Measurements from ENCODE around the gene GMEB1. TPM values are rescaled to one million over a fixed set of nuclear protein-coding genes. Genes with fewer than 3 reads are reported as not detected.
"Not testable (repeated sequence)": the region's sequence is repeated elsewhere in the genome, so short reads cannot be mapped to it uniquely, and the experiment has no call there.

Gene GMEB1
- total RNA-seq, 2 experiments from 2014 or later: 25.3 to 26.6 TPM

GRCh38 chr1:28718586-28719331, 50.2 kb downstream of the GMEB1 start:
- no peak for DNase-seq
- Mint-ChIP-seq H3K9me3 (no peaks in the 10 kb centered on the region), H3K36me3 (peaks cover 9% of the 10 kb centered on the region), H3K27me3 (no peaks in the 10 kb centered on the region), H3K4me1 (no peaks in the 10 kb centered on the region), H3K27ac (peak overlapping the region; percentile 9), H3K4me3 (no peak overlapping the region)

- DNase-seq: no peak
- H3K4me3 Mint-ChIP-seq: no peak overlapping the region
- no peaks in the 10 kb centered on the region for H3K27me3 Mint-ChIP-seq
- H3K9me3 Mint-ChIP-seq: no peaks in the 10 kb centered on the region
- H3K27ac Mint-ChIP-seq: peak overlapping the region; percentile 9
- H3K36me3 Mint-ChIP-seq: peaks cover 7% of the 10 kb centered on the region
- H3K4me1 Mint-ChIP-seq: no peaks in the 10 kb centered on the region
Observed at GRCh38 chr1:28719332-28719619, 50.7 kb downstream of the GMEB1 start.

GRCh38 chr1:28720376-28720775, 51.8 kb downstream of the GMEB1 start:
- no peak for DNase-seq
- Mint-ChIP-seq H3K36me3 (no peaks in the 10 kb centered on the region), H3K27ac (no peak overlapping the region), H3K27me3 (no peaks in the 10 kb centered on the region), H3K4me3 (no peak overlapping the region), H3K4me1 (no peaks in the 10 kb centered on the region), H3K9me3 (no peaks in the 10 kb centered on the region)

- not testable (repeated sequence) for H3K27me3 Mint-ChIP-seq, H3K4me1 Mint-ChIP-seq, DNase-seq, H3K36me3 Mint-ChIP-seq, H3K9me3 Mint-ChIP-seq, H3K27ac Mint-ChIP-seq, H3K4me3 Mint-ChIP-seq
Observed at GRCh38 chr1:28721927-28722326, 53.3 kb downstream of the GMEB1 start.

GRCh38 chr1:28725365-28725764, 56.8 kb downstream of the GMEB1 start:
- H3K4me3 Mint-ChIP-seq, H3K27me3 Mint-ChIP-seq, H3K4me1 Mint-ChIP-seq: not testable (repeated sequence)

GRCh38 chr1:28735961-28736449, 67.4 kb downstream of the GMEB1 start:
- Mint-ChIP-seq H3K27ac (peak overlapping the region; percentile 94), H3K4me3 (peak overlapping the region; percentile 99), H3K4me1 (peaks cover 26% of the 10 kb centered on the region), H3K9me3 (no peaks in the 10 kb centered on the region), H3K27me3 (no peaks in the 10 kb centered on the region), H3K36me3 (peaks cover 29% of the 10 kb centered on the region)
- no peak for DNase-seq

More at GRCh38 chr1:28725365-28725764, 56.8 kb downstream of the GMEB1 start:
- not testable (repeated sequence) for H3K9me3 Mint-ChIP-seq, DNase-seq, H3K27ac Mint-ChIP-seq, H3K36me3 Mint-ChIP-seq

GRCh38 chr1:28736450-28737306, 68.1 kb downstream of the GMEB1 start, which contains the start of gene YTHDF2:
Gene YTHDF2, plus strand, starts transcription at chr1:28736940. Its CDS starts 181 bp downstream, at chr1:28737121.
- DNase-seq: peak; percentile 99
- H3K4me3 Mint-ChIP-seq: peak within 1 kb of the TSS; percentile 99
- no peaks in the 10 kb centered on the region for H3K27me3 Mint-ChIP-seq
- H3K36me3 Mint-ChIP-seq: peaks cover 29% of the 10 kb centered on the region
- H3K4me1 Mint-ChIP-seq: peaks cover 28% of the 10 kb centered on the region
- H3K9me3 Mint-ChIP-seq: no peaks in the 10 kb centered on the region
- peak within 1 kb of the TSS; percentile 94 for H3K27ac Mint-ChIP-seq

- DNase-seq: peak; percentile 38
- peaks cover 33% of the 10 kb centered on the region for H3K36me3 Mint-ChIP-seq
- peaks cover 36% of the 10 kb centered on the region for H3K4me1 Mint-ChIP-seq
- no peaks in the 10 kb centered on the region for H3K27me3 Mint-ChIP-seq
- H3K4me3 Mint-ChIP-seq: peak overlapping the region; percentile 99
- H3K27ac Mint-ChIP-seq: peak overlapping the region; percentile 94
- no peaks in the 10 kb centered on the region for H3K9me3 Mint-ChIP-seq
Observed at GRCh38 chr1:28737307-28738132, 68.9 kb downstream of the GMEB1 start.

GRCh38 chr1:28740118-28740517, 71.5 kb downstream of the GMEB1 start:
- peaks cover 59% of the 10 kb centered on the region for H3K36me3 Mint-ChIP-seq
- peaks cover 56% of the 10 kb centered on the region for H3K4me1 Mint-ChIP-seq
- H3K4me3 Mint-ChIP-seq: peak overlapping the region; percentile 99
- no peaks in the 10 kb centered on the region for H3K9me3 Mint-ChIP-seq
- DNase-seq: no peak
- peak overlapping the region; percentile 51 for H3K27ac Mint-ChIP-seq
- H3K27me3 Mint-ChIP-seq: no peaks in the 10 kb centered on the region

GRCh38 chr1:28744184-28744583, 75.6 kb downstream of the GMEB1 start:
- peaks cover 69% of the 10 kb centered on the region for H3K36me3 Mint-ChIP-seq
- no peaks in the 10 kb centered on the region for H3K9me3 Mint-ChIP-seq
- peak overlapping the region; percentile 57 for H3K4me3 Mint-ChIP-seq
- H3K4me1 Mint-ChIP-seq: peaks cover 63% of the 10 kb centered on the region
- no peak for DNase-seq
- H3K27me3 Mint-ChIP-seq: no peaks in the 10 kb centered on the region
- H3K27ac Mint-ChIP-seq: no peak overlapping the region

- H3K27ac Mint-ChIP-seq: no peak overlapping the region
Observed at GRCh38 chr1:28745653-28746173, 77.1 kb downstream of the GMEB1 start.

GRCh38 chr1:28750330-28750729, 81.7 kb downstream of the GMEB1 start:
- H3K27me3 Mint-ChIP-seq: no peaks in the 10 kb centered on the region
- DNase-seq: no peak
- no peak overlapping the region for H3K4me3 Mint-ChIP-seq
- H3K27ac Mint-ChIP-seq: peak overlapping the region; percentile 60
- no peaks in the 10 kb centered on the region for H3K9me3 Mint-ChIP-seq
- peaks cover 54% of the 10 kb centered on the region for H3K36me3 Mint-ChIP-seq
- peaks cover 51% of the 10 kb centered on the region for H3K4me1 Mint-ChIP-seq

More at GRCh38 chr1:28745653-28746173, 77.1 kb downstream of the GMEB1 start:
- Mint-ChIP-seq H3K27me3 (no peaks in the 10 kb centered on the region), H3K4me1 (peaks cover 65% of the 10 kb centered on the region), H3K4me3 (no peak overlapping the region), H3K36me3 (peaks cover 67% of the 10 kb centered on the region), H3K9me3 (no peaks in the 10 kb centered on the region)
- no peak for DNase-seq

GRCh38 chr1:28750771-28751294, 82.2 kb downstream of the GMEB1 start:
- H3K27me3 Mint-ChIP-seq, H3K27ac Mint-ChIP-seq, H3K9me3 Mint-ChIP-seq, DNase-seq, H3K4me3 Mint-ChIP-seq: not testable (repeated sequence)
- H3K36me3 Mint-ChIP-seq: peaks cover 50% of the 10 kb centered on the region
- peaks cover 50% of the 10 kb centered on the region for H3K4me1 Mint-ChIP-seq

- H3K36me3 Mint-ChIP-seq: peaks cover 46% of the 10 kb centered on the region
- no peaks in the 10 kb centered on the region for H3K9me3 Mint-ChIP-seq
- no peaks in the 10 kb centered on the region for H3K27me3 Mint-ChIP-seq
- H3K4me1 Mint-ChIP-seq: peaks cover 46% of the 10 kb centered on the region
- no peak for DNase-seq
- no peak overlapping the region for H3K4me3 Mint-ChIP-seq
- H3K27ac Mint-ChIP-seq: no peak overlapping the region
Observed at GRCh38 chr1:28751315-28752060, 82.9 kb downstream of the GMEB1 start.
